IPS-20b (cell line): Measurements from ENCODE around the gene UGDH.
"Not testable (repeated sequence)": the region's sequence is repeated elsewhere in the genome, so short reads cannot be mapped to it uniquely, and the experiment has no call there.

Experiments
- H3K27ac ChIP-seq: one replicate; pipeline ENCODE4 v1.5.1; 2013; ENCODE audit warnings: low read length
- H3K27me3 ChIP-seq: 2 replicates; pipeline ENCODE4 v1.6.1; 2013; ENCODE audit warnings: mild to moderate bottlenecking, low read length, inconsistent platforms; ENCODE audit not compliant: insufficient read depth
- H3K36me3 ChIP-seq: 2 replicates; pipeline ENCODE4 v1.6.1; 2013; ENCODE audit warnings: low read depth, mild to moderate bottlenecking, inconsistent platforms, low read length, moderate library complexity; ENCODE audit not compliant: insufficient read depth
- H3K4me1 ChIP-seq: 2 replicates; pipeline ENCODE4 v1.6.1; 2013; ENCODE audit warnings: mild to moderate bottlenecking, control low read depth, inconsistent platforms, low read length, moderate library complexity; ENCODE audit not compliant: insufficient read depth
- H3K4me3 ChIP-seq: 2 replicates; pipeline ENCODE4 v1.5.1; 2013; ENCODE audit warnings: mild to moderate bottlenecking, low read length, inconsistent platforms
- H3K9ac ChIP-seq: 2 replicates; pipeline ENCODE4 v1.6.1; 2013; ENCODE audit warnings: low read depth, mild to moderate bottlenecking, inconsistent platforms, low read length, moderate library complexity
- H3K9me3 ChIP-seq: 2 replicates; pipeline ENCODE4 v1.6.1; 2013; ENCODE audit warnings: mild to moderate bottlenecking, low read depth, low read length, inconsistent platforms; ENCODE audit not compliant: insufficient read depth

UGDH gene

GRCh38 chr4:39464886-39465501 lies 62.2 kb downstream of the UGDH start:
- no peaks in the 10 kb centered on the region for H3K4me1 ChIP-seq
- H3K9ac ChIP-seq: no peak overlapping the region
- H3K27me3 ChIP-seq: no peaks in the 10 kb centered on the region
- peaks cover 67% of the 10 kb centered on the region for H3K36me3 ChIP-seq
- no peak overlapping the region for H3K4me3 ChIP-seq
- H3K27ac ChIP-seq: no peak overlapping the region
- H3K9me3 ChIP-seq: no peaks in the 10 kb centered on the region

GRCh38 chr4:39458505-39459300 lies 68.5 kb downstream of the UGDH start, which contains the start of the genes LIAS and RPL9:
LIAS (plus strand) TSS chr4:39459056; CDS start chr4:39459118, 62 bp downstream.
RPL9 (minus strand) TSS chr4:39458922; CDS start chr4:39458439, 483 bp downstream.
- Histone ChIP-seq H3K9ac (peak within 1 kb of the TSS; percentile 99), H3K9me3 (no peaks in the 10 kb centered on the region), H3K4me1 (peaks cover 10% of the 10 kb centered on the region; the same call in 1 of the 2 replicates), H3K36me3 (peaks cover 74% of the 10 kb centered on the region), H3K27me3 (no peaks in the 10 kb centered on the region), H3K27ac (peak within 1 kb of the TSS; percentile 91), H3K4me3 (peak within 1 kb of the TSS; percentile 98)

- Histone ChIP-seq H3K36me3 (peaks cover 74% of the 10 kb centered on the region), H3K9ac (peak overlapping the region; percentile 99), H3K27ac (peak overlapping the region; percentile 91), H3K4me3 (peak overlapping the region; percentile 98)
- H3K9me3 ChIP-seq, H3K4me1 ChIP-seq, H3K27me3 ChIP-seq: not testable (repeated sequence)
These were observed 69.1 kb downstream of the UGDH start for GRCh38 chr4:39458161-39458504.

- peaks cover 74% of the 10 kb centered on the region for H3K36me3 ChIP-seq
- no peaks in the 10 kb centered on the region for H3K27me3 ChIP-seq
- no peaks in the 10 kb centered on the region for H3K9me3 ChIP-seq
- H3K27ac ChIP-seq: peak overlapping the region; percentile 91
- peaks cover 10% of the 10 kb centered on the region; the same call in 1 of the 2 replicates for H3K4me1 ChIP-seq
- peak overlapping the region; percentile 98 for H3K4me3 ChIP-seq
- peak overlapping the region; percentile 99 for H3K9ac ChIP-seq
These were observed 70.1 kb downstream of the UGDH start for GRCh38 chr4:39456946-39457763.

- H3K36me3 ChIP-seq: peaks cover 80% of the 10 kb centered on the region
- peak overlapping the region; percentile 98; the same call in 1 of the 2 replicates for H3K4me3 ChIP-seq
- H3K9ac ChIP-seq: peak overlapping the region; percentile 99; the same call in 1 of the 2 replicates
These were observed 71.8 kb downstream of the UGDH start for GRCh38 chr4:39455486-39455885.

GRCh38 chr4:39453738-39454137 lies 73.5 kb downstream of the UGDH start:
- Histone ChIP-seq H3K4me1 (peaks cover 10% of the 10 kb centered on the region; the same call in 1 of the 2 replicates), H3K36me3 (peaks cover 86% of the 10 kb centered on the region), H3K27me3 (no peaks in the 10 kb centered on the region)

More at GRCh38 chr4:39455486-39455885, 71.8 kb downstream of the UGDH start:
- H3K9me3 ChIP-seq: no peaks in the 10 kb centered on the region
- H3K27ac ChIP-seq: no peak overlapping the region
- peaks cover 10% of the 10 kb centered on the region; the same call in 1 of the 2 replicates for H3K4me1 ChIP-seq
- H3K27me3 ChIP-seq: no peaks in the 10 kb centered on the region

GRCh38 chr4:39452860-39453587 lies 74.2 kb downstream of the UGDH start:
- H3K36me3 ChIP-seq: peaks cover 82% of the 10 kb centered on the region
- H3K4me3 ChIP-seq: no peak overlapping the region
- no peaks in the 10 kb centered on the region for H3K9me3 ChIP-seq
- H3K9ac ChIP-seq: no peak overlapping the region
- H3K4me1 ChIP-seq: peaks cover 10% of the 10 kb centered on the region; the same call in 1 of the 2 replicates
- H3K27me3 ChIP-seq: no peaks in the 10 kb centered on the region
- H3K27ac ChIP-seq: no peak overlapping the region

More at GRCh38 chr4:39453738-39454137, 73.5 kb downstream of the UGDH start:
- Histone ChIP-seq H3K9ac (no peak overlapping the region), H3K4me3 (no peak overlapping the region), H3K9me3 (no peaks in the 10 kb centered on the region), H3K27ac (no peak overlapping the region)

GRCh38 chr4:39452153-39452859 lies 74.9 kb downstream of the UGDH start:
- Histone ChIP-seq H3K36me3 (peaks cover 75% of the 10 kb centered on the region), H3K4me3 (no peak overlapping the region), H3K9ac (no peak overlapping the region), H3K4me1 (peaks cover 11% of the 10 kb centered on the region; the same call in 1 of the 2 replicates), H3K9me3 (no peaks in the 10 kb centered on the region), H3K27me3 (no peaks in the 10 kb centered on the region), H3K27ac (no peak overlapping the region)

- Histone ChIP-seq H3K27ac (no peak overlapping the region), H3K4me1 (peaks cover 5% of the 10 kb centered on the region; the same call in 1 of the 2 replicates), H3K27me3 (peaks cover 1% of the 10 kb centered on the region; the same call in 1 of the 2 replicates), H3K36me3 (peaks cover 67% of the 10 kb centered on the region), H3K9ac (no peak overlapping the region), H3K4me3 (no peak overlapping the region), H3K9me3 (no peaks in the 10 kb centered on the region)
These were observed 75.7 kb downstream of the UGDH start for GRCh38 chr4:39451423-39452023.

GRCh38 chr4:39450618-39451017 lies 76.6 kb downstream of the UGDH start:
- H3K9me3 ChIP-seq: no peaks in the 10 kb centered on the region
- peaks cover 4% of the 10 kb centered on the region; the same call in 1 of the 2 replicates for H3K4me1 ChIP-seq
- no peak overlapping the region for H3K27ac ChIP-seq
- H3K4me3 ChIP-seq: no peak overlapping the region
- peaks cover 8% of the 10 kb centered on the region; the same call in 1 of the 2 replicates for H3K27me3 ChIP-seq
- peaks cover 58% of the 10 kb centered on the region for H3K36me3 ChIP-seq
- no peak overlapping the region for H3K9ac ChIP-seq
